HG03457 (cell line): ENCODE results near the gene MAP7D1.
A peak's percentile ranks its signal among the peaks of the same experiment; 100 is the strongest.
"Not testable (repeated sequence)": the region's sequence is repeated elsewhere in the genome, so short reads cannot be mapped to it uniquely, and the experiment has no call there.

Experiments used
- ATAC-seq: cut with Tn5 transposase; IDR thresholded peaks from one replicate; pipeline ENCODE4 v1.9.1; 2021; ENCODE audit warnings: moderate number of reproducible peaks; ENCODE audit not compliant: unreplicated experiment

Gene MAP7D1

DNA sequence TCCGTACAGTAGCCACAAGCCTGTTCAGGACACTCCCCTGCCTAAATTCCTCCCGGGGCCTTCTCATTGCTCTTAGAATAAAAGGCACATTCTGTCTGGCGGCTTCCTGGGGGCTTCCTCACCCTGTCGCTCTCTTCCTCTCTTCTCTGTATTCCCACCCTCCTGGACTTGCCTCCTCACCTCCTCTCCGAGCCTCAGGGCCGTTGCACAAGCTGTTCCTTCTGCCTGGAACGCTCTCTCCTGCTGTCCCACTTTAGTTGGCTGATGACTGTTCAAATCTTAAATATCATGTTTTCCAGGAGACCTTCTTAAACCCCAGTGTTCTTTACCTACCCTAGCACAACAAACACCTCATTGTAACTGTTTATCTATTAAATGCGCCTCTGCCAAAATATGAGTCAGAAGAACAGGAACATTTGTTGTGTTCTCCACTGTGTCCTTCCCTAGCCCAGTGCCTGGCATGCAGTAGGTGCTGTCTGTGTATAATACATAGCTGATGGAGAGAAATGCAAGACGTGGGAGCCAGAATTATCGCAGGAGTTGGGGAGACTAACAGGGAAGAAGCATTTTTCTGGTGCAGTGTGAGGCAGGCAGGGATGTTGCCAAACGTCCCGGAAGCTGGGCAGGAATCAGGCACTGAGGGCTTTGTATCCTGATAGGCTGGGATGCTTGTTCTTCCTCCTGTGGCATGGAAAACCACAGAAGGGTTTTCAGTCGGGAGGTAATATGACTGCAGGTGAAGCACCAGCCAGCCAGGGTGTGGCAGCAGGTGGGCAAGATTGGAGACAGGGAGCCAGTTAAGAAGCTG is 44.2 kb downstream of the MAP7D1 start:
- no peak for ATAC-seq

DNA sequence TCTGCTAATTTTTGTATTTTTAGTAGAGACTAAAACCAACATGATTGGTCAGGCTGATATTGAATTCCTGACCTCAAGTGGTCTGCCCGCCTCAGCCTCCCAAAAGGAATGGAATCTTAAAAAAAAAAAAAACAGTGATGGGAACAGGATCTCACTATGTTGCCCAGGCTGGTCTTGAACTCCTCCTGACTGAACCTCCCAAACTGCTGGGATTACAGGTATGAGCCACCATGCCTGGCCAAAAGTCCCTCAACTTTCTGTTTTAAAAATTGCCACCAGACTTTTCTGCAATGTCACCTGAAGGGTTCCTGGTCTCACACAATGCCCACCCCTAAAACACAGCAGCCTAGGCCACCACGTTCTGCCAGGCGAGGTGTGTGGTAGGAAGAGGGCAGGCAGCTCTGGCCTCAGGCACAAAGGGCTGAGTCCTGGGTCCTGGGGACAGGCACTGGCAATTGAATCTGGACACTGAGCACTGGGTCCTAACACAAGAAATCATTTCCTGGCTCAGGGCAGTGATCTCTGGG is 47.1 kb downstream of the MAP7D1 start:
- no peak for ATAC-seq

DNA sequence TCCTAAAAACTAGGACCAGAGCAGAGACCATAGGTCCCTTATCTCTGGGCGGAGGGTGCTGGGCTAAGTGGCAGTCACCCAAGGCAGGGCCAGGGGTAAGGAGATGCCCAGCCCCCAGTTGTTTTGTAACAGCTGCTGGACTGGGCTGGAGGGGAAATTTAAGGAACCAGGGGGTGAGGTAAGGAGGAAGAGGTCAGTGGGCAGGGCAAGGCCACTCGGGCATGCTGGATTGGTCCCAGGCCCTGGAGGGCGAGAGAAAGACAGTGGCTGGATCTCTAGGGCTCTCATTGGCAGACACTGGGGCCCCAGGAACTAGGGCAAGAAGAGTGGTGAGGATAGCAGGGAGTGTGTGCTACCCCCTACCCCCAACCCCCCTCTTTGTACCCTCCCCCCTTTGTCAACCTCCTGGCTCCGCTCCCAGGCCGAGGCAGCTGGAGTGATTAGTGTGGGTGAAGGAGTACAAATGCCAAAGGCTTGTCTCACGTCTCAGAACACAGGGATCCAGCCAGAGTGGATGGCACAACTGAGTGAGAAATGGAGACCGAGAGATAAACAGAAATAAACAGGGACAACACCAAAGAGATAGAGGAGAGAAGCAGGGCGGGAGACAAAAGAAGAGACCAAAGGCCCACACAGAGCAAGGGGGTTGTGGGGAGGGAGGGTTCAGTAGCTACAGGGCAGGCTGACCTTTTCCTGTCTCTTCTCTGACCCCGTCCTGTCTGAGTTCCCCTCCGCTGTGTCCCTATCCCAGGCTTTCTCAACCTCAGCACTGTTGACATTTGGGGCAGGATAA is 47.8 kb downstream of the MAP7D1 start:
- no peak for ATAC-seq

DNA sequence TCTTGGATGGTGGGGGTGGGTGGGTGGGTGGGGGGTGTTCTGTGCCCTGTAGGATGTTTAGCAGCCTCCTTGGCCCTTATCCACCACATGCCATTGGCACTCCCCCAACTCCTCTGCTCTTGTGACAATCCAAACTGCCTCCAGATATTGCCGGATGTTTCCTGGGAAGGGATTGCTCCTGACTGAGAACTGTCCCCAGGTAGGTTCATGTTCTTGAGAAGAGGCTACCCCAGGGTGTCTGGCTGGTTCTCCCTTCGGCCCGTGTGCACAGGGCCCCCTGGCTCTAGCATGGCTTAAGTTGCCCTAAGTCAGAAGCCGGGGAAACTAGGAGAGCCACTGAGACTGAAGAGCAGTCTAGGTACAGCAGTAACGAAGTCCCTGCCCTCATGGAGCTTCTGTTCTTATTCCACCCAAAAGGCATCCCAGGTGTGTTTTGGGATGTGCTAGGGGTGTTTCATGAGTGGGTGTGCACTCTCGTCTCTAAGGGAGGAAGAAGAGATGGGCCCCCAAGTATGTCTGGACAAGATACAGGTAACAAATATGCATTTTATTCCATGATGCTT is 48.5 kb downstream of the MAP7D1 start:
- ATAC-seq, result no peak

DNA sequence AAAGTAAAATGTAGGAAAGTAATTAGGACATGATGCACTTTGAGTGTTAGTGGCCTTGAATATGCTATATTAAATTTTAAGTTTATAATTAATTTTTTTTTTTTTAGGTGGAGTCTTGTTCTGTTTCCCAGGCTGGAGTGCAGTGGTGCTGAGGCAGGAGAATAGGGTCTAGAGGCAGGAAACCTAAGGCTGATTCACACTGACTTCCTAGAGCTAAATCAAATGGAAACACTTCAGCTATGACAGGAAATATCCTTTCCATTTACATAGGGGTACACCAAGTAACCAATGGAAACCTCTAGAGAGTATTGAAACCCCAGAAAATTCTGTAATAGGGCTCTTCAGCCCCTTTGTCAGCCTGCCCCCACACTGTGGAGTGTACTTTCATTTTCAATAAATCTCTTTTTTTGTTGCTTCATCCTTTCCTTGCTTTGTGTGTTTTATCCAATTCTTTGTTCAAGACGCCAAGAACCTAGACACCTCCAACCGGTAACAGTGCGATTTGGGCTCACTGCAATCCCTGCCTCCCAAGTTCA is 50.4 kb downstream of the MAP7D1 start:
- no peak for ATAC-seq

DNA sequence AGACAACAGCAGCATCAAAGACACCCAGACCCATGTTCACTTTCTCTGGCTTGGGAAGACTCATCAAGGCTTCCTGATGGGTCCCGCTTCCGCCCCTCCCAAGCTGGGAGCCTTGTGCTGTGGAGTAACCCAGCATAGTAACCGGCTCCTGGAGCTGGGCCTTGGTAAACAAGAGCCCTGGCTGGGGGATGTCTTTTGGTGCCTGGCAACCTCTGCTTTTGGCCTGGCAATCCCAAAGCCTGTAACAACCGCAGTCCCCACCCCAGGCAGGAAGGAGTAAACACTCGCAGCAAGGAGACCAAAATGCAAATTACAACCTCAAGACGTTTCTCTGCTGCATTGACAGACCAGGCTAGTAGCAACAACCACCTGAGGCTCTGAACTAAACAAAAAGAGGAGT is 51.4 kb downstream of the MAP7D1 start:
- no peak for ATAC-seq

DNA sequence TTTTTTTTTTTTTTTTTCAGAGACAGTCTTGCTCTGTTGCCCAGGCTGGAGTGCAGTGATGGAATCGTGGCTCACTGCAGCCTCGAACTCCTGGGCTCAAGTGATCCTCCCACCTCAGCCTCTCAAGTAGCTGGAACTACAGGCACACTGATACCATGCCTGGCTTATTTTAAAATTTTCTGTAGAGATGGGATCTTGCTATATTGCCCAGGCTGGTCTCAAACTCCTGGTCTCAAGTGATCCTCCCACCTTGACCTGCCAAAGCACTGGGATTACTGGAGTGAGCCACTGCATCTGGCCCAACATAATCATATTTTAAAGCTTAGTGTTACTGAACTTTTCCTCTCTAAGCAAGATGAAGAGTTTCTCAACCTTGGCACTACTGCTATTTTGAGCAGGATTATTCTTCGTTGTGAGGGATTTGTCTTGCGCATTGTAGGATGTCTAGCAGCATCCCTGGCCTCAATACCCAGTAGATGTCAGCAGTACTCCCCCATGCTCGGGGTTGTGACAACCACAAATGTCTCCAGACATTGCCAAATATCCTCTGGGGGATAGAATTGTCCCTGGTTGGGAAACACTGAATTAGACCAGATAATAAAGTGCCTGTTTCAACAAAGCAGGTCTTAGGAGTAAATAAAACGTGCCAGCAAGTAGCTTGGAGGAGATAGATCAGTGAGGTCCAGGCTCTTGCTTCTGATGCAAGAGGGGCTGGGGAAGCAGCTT is 53.2 kb downstream of the MAP7D1 start:
- no peak for ATAC-seq

DNA sequence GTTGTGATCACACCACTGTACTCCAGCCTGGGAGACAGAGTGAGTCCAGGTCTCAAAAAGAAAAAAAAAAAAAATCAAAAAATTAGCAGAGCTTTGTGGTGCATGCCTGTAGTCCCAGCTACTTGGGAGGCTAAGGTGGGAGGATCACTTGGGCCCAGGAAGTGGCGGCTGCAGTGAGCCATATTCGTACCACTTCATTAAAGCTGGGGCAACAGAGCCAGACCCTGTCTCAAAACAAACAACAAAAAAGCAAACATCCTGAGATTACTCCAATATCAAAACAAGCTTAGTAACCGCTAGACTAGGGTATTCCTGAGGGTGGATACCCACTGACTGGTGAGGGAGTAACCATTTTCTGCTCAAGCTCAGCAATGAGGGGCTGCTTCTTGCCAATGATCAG is 55.3 kb downstream of the MAP7D1 start:
- no peak for ATAC-seq

DNA sequence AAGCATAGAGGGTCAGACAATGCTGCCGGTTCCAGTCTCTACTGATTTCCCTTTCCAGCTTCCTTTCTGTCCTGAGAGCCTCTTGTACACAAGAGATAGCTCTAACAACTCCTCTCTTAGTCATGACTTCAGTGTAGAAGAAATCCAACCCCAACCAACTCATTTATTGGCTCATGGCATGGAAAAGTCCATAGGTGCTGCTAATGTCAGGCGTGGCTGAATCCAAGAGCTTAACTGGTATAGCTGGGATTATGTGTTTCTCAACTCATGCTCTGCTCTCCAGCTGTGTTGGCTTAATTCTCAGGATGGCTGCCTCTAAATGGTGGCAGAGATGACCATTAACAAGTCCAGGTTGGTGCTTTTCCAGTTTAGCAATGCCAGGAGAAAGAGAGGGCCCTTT is 55.9 kb downstream of the MAP7D1 start:
- no peak for ATAC-seq

DNA sequence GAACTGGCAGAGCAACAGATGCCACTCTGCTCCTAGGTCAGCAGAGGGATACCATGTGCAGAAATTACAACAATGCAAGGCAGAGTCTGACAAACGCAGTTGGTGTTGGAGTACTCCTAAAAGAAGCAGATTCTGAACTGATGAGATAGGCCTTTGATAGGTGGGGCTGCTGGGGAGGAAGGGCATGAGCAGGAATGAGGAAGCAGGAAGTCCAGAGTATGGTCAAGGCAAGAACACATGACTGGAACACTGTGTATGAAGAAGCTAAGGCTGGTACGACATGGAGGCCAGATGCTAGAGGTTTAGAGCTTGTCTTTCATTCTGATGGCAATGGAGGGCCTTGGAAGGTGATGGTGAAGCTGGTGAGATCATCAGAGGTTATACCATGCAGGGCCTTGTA is 56.8 kb downstream of the MAP7D1 start:
- ATAC-seq, result no peak

DNA sequence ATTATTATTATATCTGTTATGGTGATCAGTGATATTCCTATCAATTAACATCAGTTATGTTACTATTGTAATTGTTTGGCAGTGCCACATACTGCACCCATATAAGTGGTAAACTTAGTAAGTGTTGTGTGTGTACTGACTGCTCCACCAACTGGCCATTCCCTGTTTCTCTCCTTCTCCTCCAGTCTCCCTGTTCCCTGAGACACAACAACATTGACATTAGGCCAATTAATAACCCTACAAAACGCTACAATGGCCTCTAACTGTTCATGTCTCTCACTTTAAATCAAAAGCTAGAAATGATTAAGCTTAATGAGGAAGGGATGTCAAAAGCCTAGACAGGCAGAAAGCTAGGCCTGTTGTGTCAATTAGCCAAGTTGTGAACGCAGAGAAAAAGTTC is 61.7 kb downstream of the MAP7D1 start:
- no peak for ATAC-seq

DNA sequence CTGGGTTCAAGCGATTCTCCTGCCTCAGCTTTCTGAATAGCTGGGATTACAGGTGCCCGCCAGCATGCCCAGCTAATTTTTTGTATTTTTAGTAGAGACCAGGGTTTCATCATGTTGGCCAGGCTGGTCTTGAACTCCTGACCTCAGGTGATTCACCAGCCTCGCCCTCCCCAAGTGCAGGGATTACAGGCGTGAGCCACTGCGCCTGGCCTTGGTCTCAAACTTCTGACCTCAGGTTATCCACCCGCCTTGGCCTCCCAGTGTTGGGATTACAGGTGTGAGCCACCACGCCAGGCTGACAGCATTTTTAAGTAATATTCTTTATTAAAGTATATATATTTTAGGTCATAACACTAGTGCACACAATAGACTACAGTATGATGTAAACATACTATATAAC is 65.9 kb downstream of the MAP7D1 start:
- ATAC-seq, result not testable (repeated sequence)

DNA sequence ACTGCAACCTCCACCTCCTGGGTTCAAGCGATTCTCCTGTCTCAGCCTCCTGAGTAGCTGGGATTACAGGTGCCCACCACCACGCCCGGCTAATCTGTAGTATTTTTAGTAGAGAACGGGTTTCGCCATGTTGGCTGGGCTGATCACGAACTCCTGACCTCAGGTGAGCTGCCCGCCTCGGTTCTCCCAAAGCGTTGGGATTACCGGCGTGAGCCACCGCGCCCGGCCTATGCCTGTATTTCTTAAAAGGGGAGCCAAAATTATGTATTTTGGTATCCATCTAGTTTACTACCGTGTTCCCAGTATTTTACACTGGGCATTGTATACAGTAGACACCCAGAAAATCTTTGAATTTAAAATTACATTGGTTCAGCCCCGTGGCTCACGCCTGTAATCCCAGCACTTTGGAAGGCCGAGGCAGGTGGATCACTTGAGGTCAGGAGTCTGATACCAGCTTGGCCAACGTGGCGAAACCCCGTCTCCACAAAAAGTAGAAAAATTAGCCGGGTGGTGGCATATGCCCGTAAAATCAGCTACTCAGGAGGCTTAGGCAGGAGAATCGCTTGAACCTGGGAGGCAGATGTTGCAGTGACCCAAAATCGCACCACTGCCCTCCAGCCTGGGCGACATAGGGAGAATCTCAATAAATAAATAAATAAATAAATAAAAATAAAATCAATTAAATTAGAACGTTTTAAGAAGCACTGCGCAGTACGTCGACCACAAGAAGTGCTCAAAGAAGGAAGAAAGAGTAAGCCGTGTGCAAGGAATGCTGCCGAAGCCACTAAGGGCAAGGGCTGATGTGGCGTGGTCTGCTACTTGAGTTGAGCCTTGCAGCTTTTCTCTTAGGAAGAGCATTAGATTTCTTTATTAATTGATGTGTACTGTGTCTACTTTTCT is 66.8 kb downstream of the MAP7D1 start:
- ATAC-seq, result no peak

DNA sequence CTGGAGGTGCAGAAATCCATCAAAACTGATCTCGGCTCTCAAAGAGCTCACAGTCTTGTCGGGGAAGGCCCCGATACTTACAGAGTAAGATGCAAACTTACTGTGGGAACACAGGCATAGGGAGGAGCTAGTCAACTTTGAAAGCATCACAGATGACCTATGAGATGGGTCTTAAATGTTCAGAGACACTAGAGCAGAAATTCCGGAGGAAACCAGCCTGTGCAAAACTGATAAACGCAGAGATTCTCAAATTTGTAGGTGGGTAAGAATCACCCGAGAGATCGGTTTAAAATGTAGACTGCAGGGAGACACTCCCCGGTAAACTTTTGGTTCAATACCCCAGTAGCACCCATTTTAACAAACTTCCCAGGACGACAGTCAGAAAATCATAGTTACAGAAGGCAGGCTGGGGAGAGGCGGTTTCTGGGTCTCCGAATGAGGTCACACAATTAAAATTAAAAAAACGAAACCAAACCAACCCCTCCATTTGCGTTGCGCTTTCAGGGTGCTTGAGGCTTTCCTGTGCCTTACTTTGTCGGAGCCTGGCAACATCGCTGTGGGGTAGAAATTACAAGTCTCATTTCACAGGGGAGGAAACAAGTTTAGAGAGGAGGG is 67.5 kb downstream of the MAP7D1 start:
- no peak for ATAC-seq

DNA sequence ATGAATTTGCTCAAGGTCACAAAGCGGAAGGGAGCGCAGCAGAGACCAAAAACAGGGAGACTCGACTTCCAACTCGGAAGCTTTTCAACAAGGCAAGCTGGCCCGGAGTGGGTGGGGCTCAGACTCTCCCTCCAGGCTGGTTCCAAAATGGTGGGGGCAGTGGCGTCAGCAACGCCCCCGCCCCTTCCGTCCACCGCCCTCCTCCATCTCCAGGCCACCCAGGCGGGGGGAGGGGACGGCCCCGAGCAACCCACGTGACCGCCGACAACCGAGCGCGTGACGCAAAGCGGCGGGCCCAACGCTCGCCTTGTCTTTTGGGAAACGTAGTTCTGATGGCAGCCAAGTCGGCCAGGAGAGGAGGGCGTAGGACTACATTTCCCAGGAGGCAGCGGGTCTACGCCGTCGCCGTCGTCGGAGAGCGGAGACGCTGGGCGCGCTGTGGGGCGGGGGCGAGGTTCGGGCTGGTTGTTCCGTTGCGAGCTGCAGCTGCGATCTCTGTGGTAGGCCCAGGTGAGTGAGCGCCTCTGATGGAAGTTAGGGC is 68.1 kb downstream of the MAP7D1 start, which contains the start of gene THRAP3:
THRAP3 (plus strand) TSS at position 448 of the 541 bp plus-strand sequence. CDS start 58,121 bp downstream, outside the sequence.
- ATAC-seq, result peak; percentile 88

DNA sequence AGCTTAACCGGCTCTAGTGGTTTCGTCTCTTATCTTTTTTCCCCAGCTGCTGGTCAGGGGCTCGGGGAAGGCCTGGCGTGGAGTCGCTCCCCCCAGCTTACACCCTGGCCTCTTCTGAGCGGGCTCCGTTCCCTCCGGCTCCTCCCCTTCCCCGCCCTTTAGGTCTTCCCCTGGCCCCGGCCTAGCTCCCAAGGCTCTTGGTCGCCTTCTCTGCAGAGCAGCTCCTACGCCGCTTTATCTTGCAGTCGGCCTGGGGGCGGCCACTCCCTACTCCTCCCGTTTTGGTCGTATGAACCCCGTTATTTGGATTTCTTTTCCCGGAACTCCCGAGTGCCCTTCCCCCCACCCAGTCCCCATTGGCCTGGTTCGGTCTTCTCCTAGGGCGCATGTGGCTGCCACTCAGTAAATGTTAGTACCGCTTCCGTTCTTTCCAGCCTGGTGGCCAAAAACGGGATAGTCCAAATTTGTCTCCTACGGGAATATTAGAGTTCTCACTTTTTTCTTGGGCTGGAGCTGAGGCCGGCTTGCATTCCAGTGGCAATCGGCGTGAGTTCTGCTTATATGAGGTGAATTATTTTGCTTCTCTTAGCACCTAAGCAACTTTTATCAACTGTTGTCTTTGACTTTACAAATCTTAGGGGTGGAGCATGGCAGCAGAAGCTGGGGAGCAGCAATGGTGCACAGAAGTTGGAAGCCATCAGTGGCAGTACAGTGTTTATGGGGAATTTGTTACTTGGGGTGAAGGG is 68.8 kb downstream of the MAP7D1 start:
- peak; percentile 34 for ATAC-seq

DNA sequence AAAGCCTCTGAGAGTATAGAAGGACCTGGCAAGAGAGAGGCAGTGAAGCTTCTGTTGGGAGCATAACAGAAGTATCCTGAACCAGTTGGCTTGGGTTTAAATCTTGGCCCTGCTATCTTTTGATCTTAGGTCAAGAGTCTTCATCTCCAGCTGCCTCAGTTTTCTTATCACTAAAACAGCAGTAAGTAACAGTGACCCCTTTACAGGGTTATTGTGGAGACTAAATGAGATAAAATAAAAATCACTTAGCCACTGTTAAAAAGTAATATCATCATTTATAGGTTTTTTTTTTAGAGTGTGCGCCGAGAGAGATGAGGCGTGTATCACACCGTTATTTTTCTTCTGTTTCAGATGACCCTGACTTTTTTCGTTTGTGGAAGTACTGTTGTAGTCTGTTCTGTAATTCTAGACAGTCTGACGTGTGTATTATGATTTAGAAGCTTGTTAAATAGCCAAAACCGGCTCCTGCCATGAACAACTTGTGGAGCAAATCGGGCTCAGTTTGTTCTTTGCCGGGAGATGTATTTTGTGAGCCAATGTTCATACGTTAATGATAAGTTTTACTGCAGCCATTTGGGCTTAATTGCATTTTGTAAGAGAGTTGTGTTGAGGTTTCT is 69.4 kb downstream of the MAP7D1 start:
- no peak for ATAC-seq

DNA sequence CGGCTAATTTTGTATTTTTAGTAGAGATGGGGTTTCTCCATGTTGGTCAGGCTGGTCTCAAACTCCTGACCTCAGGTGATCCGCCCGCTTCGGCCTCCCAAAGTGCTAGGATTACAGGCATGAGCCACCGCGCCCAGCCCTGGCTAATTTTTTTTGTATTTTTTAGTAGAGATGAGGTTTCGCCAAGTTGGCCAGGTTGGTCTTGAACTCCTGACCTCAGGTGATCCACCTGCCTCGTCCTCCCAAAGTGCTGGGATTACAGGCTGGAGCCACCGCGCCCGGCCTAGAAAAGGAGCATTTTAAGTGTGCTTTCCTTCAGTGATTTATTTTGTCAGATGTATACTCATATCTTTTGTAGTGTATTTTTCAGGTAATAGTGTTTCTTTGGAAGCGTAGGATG is 74.3 kb downstream of the MAP7D1 start:
- ATAC-seq, result not testable (repeated sequence)
